ENCODE data around the gene LRRC32.
"Not testable (repeated sequence)": the region's sequence is repeated elsewhere in the genome, so short reads cannot be mapped to it uniquely, and the experiment has no call there.

LRRC32 gene

GRCh38 chr11:76646882-76647534, 23.5 kb downstream of the LRRC32 start:
- H3K9me3 ChIP-seq (ENCODE audit: control insufficient read depth, insufficient read depth, low read length) = 0 out of 2 replicates have a peak, but pooled peaks cover 6% of the 10 kb centered on the region
- no peak overlapping the region for H3K4me3 ChIP-seq (ENCODE audit: low read depth, low read length)
- H3K4me1 ChIP-seq (ENCODE audit: control insufficient read depth, insufficient read depth, low read length) = no peaks in the 10 kb centered on the region
- H3K27me3 ChIP-seq (ENCODE audit: control insufficient read depth, insufficient read depth, low read length) = no peaks in the 10 kb centered on the region
- H3K27ac ChIP-seq (ENCODE audit: low read depth, low read length) = no peak overlapping the region
- no peak overlapping the region for H3K9ac ChIP-seq (ENCODE audit: low read depth, low read length)
- H3K36me3 ChIP-seq (ENCODE audit: control insufficient read depth, insufficient read depth, low read length) = no peaks in the 10 kb centered on the region

- no peaks in the 10 kb centered on the region for H3K27me3 ChIP-seq (ENCODE audit: control insufficient read depth, insufficient read depth, low read length)
- no peak overlapping the region for H3K27ac ChIP-seq (ENCODE audit: low read depth, low read length)
- no peaks in the 10 kb centered on the region for H3K36me3 ChIP-seq (ENCODE audit: control insufficient read depth, insufficient read depth, low read length)
- 0 out of 2 replicates have a peak, but pooled peaks cover 6% of the 10 kb centered on the region for H3K9me3 ChIP-seq (ENCODE audit: control insufficient read depth, insufficient read depth, low read length)
- H3K9ac ChIP-seq (ENCODE audit: low read depth, low read length) = no peak overlapping the region
- H3K4me1 ChIP-seq (ENCODE audit: control insufficient read depth, insufficient read depth, low read length) = no peaks in the 10 kb centered on the region
- H3K4me3 ChIP-seq (ENCODE audit: low read depth, low read length) = no peak overlapping the region
Measured at GRCh38 chr11:76644591-76644990, 26.0 kb downstream of the LRRC32 start.

GRCh38 chr11:76643711-76644110, 26.8 kb downstream of the LRRC32 start:
- not testable (repeated sequence) for H3K4me3 ChIP-seq (ENCODE audit: low read depth, low read length); H3K4me1 ChIP-seq (ENCODE audit: control insufficient read depth, insufficient read depth, low read length); H3K9me3 ChIP-seq (ENCODE audit: control insufficient read depth, insufficient read depth, low read length); H3K27ac ChIP-seq (ENCODE audit: low read depth, low read length); H3K9ac ChIP-seq (ENCODE audit: low read depth, low read length); H3K36me3 ChIP-seq (ENCODE audit: control insufficient read depth, insufficient read depth, low read length); H3K27me3 ChIP-seq (ENCODE audit: control insufficient read depth, insufficient read depth, low read length)

GRCh38 chr11:76642341-76642740, 28.2 kb downstream of the LRRC32 start:
- Histone ChIP-seq H3K27ac (ENCODE audit: low read depth, low read length) (no peak overlapping the region), H3K36me3 (ENCODE audit: control insufficient read depth, insufficient read depth, low read length) (no peaks in the 10 kb centered on the region), H3K4me3 (ENCODE audit: low read depth, low read length) (no peak overlapping the region), H3K4me1 (ENCODE audit: control insufficient read depth, insufficient read depth, low read length) (no peaks in the 10 kb centered on the region), H3K9me3 (ENCODE audit: control insufficient read depth, insufficient read depth, low read length) (0 out of 2 replicates have a peak, but pooled peaks cover 3% of the 10 kb centered on the region), H3K27me3 (ENCODE audit: control insufficient read depth, insufficient read depth, low read length) (no peaks in the 10 kb centered on the region), H3K9ac (ENCODE audit: low read depth, low read length) (no peak overlapping the region)

GRCh38 chr11:76641905-76642304, 28.6 kb downstream of the LRRC32 start:
- Histone ChIP-seq H3K9me3 (ENCODE audit: control insufficient read depth, insufficient read depth, low read length) (no peaks in the 10 kb centered on the region), H3K27me3 (ENCODE audit: control insufficient read depth, insufficient read depth, low read length) (no peaks in the 10 kb centered on the region), H3K36me3 (ENCODE audit: control insufficient read depth, insufficient read depth, low read length) (no peaks in the 10 kb centered on the region), H3K4me3 (ENCODE audit: low read depth, low read length) (no peak overlapping the region), H3K9ac (ENCODE audit: low read depth, low read length) (no peak overlapping the region), H3K4me1 (ENCODE audit: control insufficient read depth, insufficient read depth, low read length) (no peaks in the 10 kb centered on the region), H3K27ac (ENCODE audit: low read depth, low read length) (no peak overlapping the region)

GRCh38 chr11:76640501-76640900, 30.0 kb downstream of the LRRC32 start:
- Histone ChIP-seq H3K9ac (ENCODE audit: low read depth, low read length) (no peak overlapping the region), H3K4me1 (ENCODE audit: control insufficient read depth, insufficient read depth, low read length) (no peaks in the 10 kb centered on the region), H3K27me3 (ENCODE audit: control insufficient read depth, insufficient read depth, low read length) (no peaks in the 10 kb centered on the region), H3K27ac (ENCODE audit: low read depth, low read length) (no peak overlapping the region), H3K9me3 (ENCODE audit: control insufficient read depth, insufficient read depth, low read length) (no peaks in the 10 kb centered on the region), H3K36me3 (ENCODE audit: control insufficient read depth, insufficient read depth, low read length) (no peaks in the 10 kb centered on the region), H3K4me3 (ENCODE audit: low read depth, low read length) (no peak overlapping the region)

GRCh38 chr11:76639621-76640020, 30.9 kb downstream of the LRRC32 start:
- Histone ChIP-seq H3K27ac (ENCODE audit: low read depth, low read length) (no peak overlapping the region), H3K36me3 (ENCODE audit: control insufficient read depth, insufficient read depth, low read length) (no peaks in the 10 kb centered on the region), H3K4me1 (ENCODE audit: control insufficient read depth, insufficient read depth, low read length) (no peaks in the 10 kb centered on the region), H3K27me3 (ENCODE audit: control insufficient read depth, insufficient read depth, low read length) (no peaks in the 10 kb centered on the region), H3K4me3 (ENCODE audit: low read depth, low read length) (no peak overlapping the region), H3K9ac (ENCODE audit: low read depth, low read length) (no peak overlapping the region), H3K9me3 (ENCODE audit: control insufficient read depth, insufficient read depth, low read length) (no peaks in the 10 kb centered on the region)

GRCh38 chr11:76638270-76639197, 32.0 kb downstream of the LRRC32 start:
- H3K9me3 ChIP-seq (ENCODE audit: control insufficient read depth, insufficient read depth, low read length) = no peaks in the 10 kb centered on the region
- H3K27ac ChIP-seq (ENCODE audit: low read depth, low read length) = no peak overlapping the region
- no peak overlapping the region for H3K9ac ChIP-seq (ENCODE audit: low read depth, low read length)
- H3K4me1 ChIP-seq (ENCODE audit: control insufficient read depth, insufficient read depth, low read length) = no peaks in the 10 kb centered on the region
- no peak overlapping the region for H3K4me3 ChIP-seq (ENCODE audit: low read depth, low read length)
- no peaks in the 10 kb centered on the region for H3K27me3 ChIP-seq (ENCODE audit: control insufficient read depth, insufficient read depth, low read length)
- H3K36me3 ChIP-seq (ENCODE audit: control insufficient read depth, insufficient read depth, low read length) = no peaks in the 10 kb centered on the region

GRCh38 chr11:76637491-76638269, 32.9 kb downstream of the LRRC32 start:
- Histone ChIP-seq H3K27ac (ENCODE audit: low read depth, low read length) (no peak overlapping the region), H3K27me3 (ENCODE audit: control insufficient read depth, insufficient read depth, low read length) (no peaks in the 10 kb centered on the region), H3K4me1 (ENCODE audit: control insufficient read depth, insufficient read depth, low read length) (no peaks in the 10 kb centered on the region), H3K9ac (ENCODE audit: low read depth, low read length) (no peak overlapping the region), H3K36me3 (ENCODE audit: control insufficient read depth, insufficient read depth, low read length) (no peaks in the 10 kb centered on the region), H3K4me3 (ENCODE audit: low read depth, low read length) (no peak overlapping the region), H3K9me3 (ENCODE audit: control insufficient read depth, insufficient read depth, low read length) (no peaks in the 10 kb centered on the region)

- H3K27ac ChIP-seq (ENCODE audit: low read depth, low read length) = no peak overlapping the region
- H3K27me3 ChIP-seq (ENCODE audit: control insufficient read depth, insufficient read depth, low read length) = no peaks in the 10 kb centered on the region
- H3K9me3 ChIP-seq (ENCODE audit: control insufficient read depth, insufficient read depth, low read length) = no peaks in the 10 kb centered on the region
- no peaks in the 10 kb centered on the region for H3K4me1 ChIP-seq (ENCODE audit: control insufficient read depth, insufficient read depth, low read length)
- H3K9ac ChIP-seq (ENCODE audit: low read depth, low read length) = no peak overlapping the region
- H3K4me3 ChIP-seq (ENCODE audit: low read depth, low read length) = no peak overlapping the region
- no peaks in the 10 kb centered on the region for H3K36me3 ChIP-seq (ENCODE audit: control insufficient read depth, insufficient read depth, low read length)
Measured at GRCh38 chr11:76636826-76637460, 33.6 kb downstream of the LRRC32 start.

Measured in HUES48 (cell line).